Heart right ventricle (tissue), 16 donors: Measurements from ENCODE around the gene DNAJC10. TPM values are rescaled to one million over a fixed set of nuclear protein-coding genes. Genes with fewer than 3 reads are reported as not detected.

Experiments
- ATAC-seq, 8 donors: fragments of 200-7000 bp; cut with Tn5 transposase; one replicate each; pipeline ENCODE4 v1.9.1; 2020; ENCODE audit warnings: mild to moderate bottlenecking in 8 of 8, moderate library complexity in 8 of 8, moderate number of reproducible peaks in 1 of 8
- DNase-seq, 2 donors: peaks; one replicate each; pipeline ENCODE4 v3.0.0-alpha.2; 2020
- H3K27ac ChIP-seq, 10 donors: fragments of 200-600 bp; sonication (generic) in 2 of 10; one replicate each; pipeline versions ENCODE4 v1.5.0 to v1.8.0; 2020 to 2022; ENCODE audit warnings: mild to moderate bottlenecking in 3 of 10
- H3K27me3 ChIP-seq, 7 donors: fragments of 200-600 bp; one replicate each; pipeline ENCODE4 v1.8.0; 2021 to 2022; ENCODE audit warnings: mild to moderate bottlenecking in 2 of 7
- H3K36me3 ChIP-seq, 9 donors: fragments of 200-600 bp; sonication (generic) in 1 of 9; one replicate each; pipeline versions ENCODE4 v1.5.0 to v1.8.0; 2020 to 2022; ENCODE audit warnings: mild to moderate bottlenecking in 2 of 9
- H3K4me1 ChIP-seq, 9 donors: fragments of 200-600 bp; sonication (generic) in 1 of 9; one replicate each; pipeline versions ENCODE4 v1.5.0 to v1.8.0; 2020 to 2022; ENCODE audit warnings: mild to moderate bottlenecking in 4 of 9
- H3K4me3 ChIP-seq, 10 donors: fragments of 200-600 bp; sonication (generic) in 2 of 10; one replicate each; pipeline versions ENCODE4 v1.5.0 to v1.8.0; 2020 to 2022; ENCODE audit warnings: mild to moderate bottlenecking in 7 of 10, moderate library complexity in 2 of 10
- H3K9me3 ChIP-seq, 11 donors: fragments of 200-600 bp in 10 of 11; sonication (generic) in 2 of 11; one replicate each; pipeline versions ENCODE4 v1.5.0 to v1.8.0; 2013 to 2022; ENCODE audit warnings: mild to moderate bottlenecking in 2 of 11, control low read depth in 1 of 11, moderate library complexity in 1 of 11
- WGBS, 2 donors: extraction: QIAGEN DNeasy Blood & Tissue Kit; methylation state at CpG; one replicate each; pipeline ENCODE4 v1.1.7; 2013; ENCODE audit warnings: inconsistent platforms in 1 of 2; 5-methylcytosine and 5-hydroxymethylcytosine counted together
- intact Hi-C, 10 donors: fragments of 100-400 bp; cut with DNase I; formaldehyde crosslinking; loops; one replicate each; pipeline versions ENCODE4 v1.11.1 to v1.14.2; 2022
- polyA plus RNA-seq, 2 donors: library from polyadenylated mRNA; stranded (reverse); fragments of 200-250 nt; gene quantifications; one replicate each; pipeline ENCODE4 v1.2.3, GENCODE V29; 2013
- total RNA-seq, 10 donors: library from RNA; stranded (reverse); fragmentation: NEBNext Ultra II Directional in 3 of 10; extraction: Animal tissue kit (Norgen Biotek cat#: 25700) in 3 of 10; gene quantifications; one replicate each; pipeline versions ENCODE4 v1.2.1 to v1.2.4, GENCODE V29; 2021 to 2023
- TF ChIP-seq, protein P1 (sequence below), 9 donors: fragments of 200-600 bp; sonication (generic) in 2 of 9; IDR thresholded peaks; one replicate each; pipeline versions ENCODE4 v1.5.0 to v1.8.0; 2021 to 2022; ENCODE audit warnings: antibody characterized with exemption in 9 of 9, mild to moderate bottlenecking in 5 of 9, moderate library complexity in 1 of 9
- donor health status: Arrhythmogenic right ventricular cardiomyopathy.
- donor health status: ischemic (EF 13 %, LVEDD 7.1; RV severe dilation, severe dysfunction).
- donor health status: healthy with polysubstance abuse.
- donor health status: DM: no; HTN: yes; CAD: no.
- donor health status: DM: no; HTN: no; CAD: no.
- donor health status: ischemic (EF 25% LVEDD 6.9; RV normal size, moderate dysfunction).
- donor health status: ischemic (EF 25% LVEDD 5.7; RV mildly dilated, moderate dysfunction).
- donor health status: healthy.
- donor health status: DM: yes; HTN: yes; CAD: no.
- donor health status: Ischemic cardiomyopathy.
- donor health status: ischemic (EF 35%, LVEDD 5.7; RV mildly dilated, moderate dysfunction).
- donor health status: nonischemic (EF 11% LVEDD 7.7; RV severe dilation, severe dysfunction).
- donor health status: DM: yes; HTN: yes; CAD: no.
- donor health status: PGD.
- donor health status: ischemic (EF 29% LVEDD 5.4; RV normal size, mild dysfunction).
- donor health status: nonischemic (EF 23%, LVEDD 6.1; RV moderate dilation, normal function).

DNAJC10 gene
- total and polyA plus RNA-seq, 12 donors = 17.3 to 63.7 (median 52.4) TPM

- 95 to 96% methylated on average over 3 of the region's 3 CpGs for WGBS, 2 donors
- no peaks in the 10 kb centered on the region for H3K27me3 ChIP-seq
- no peak overlapping the region for H3K27ac ChIP-seq
- no peak for ATAC-seq
- TF ChIP-seq, protein P1, sequence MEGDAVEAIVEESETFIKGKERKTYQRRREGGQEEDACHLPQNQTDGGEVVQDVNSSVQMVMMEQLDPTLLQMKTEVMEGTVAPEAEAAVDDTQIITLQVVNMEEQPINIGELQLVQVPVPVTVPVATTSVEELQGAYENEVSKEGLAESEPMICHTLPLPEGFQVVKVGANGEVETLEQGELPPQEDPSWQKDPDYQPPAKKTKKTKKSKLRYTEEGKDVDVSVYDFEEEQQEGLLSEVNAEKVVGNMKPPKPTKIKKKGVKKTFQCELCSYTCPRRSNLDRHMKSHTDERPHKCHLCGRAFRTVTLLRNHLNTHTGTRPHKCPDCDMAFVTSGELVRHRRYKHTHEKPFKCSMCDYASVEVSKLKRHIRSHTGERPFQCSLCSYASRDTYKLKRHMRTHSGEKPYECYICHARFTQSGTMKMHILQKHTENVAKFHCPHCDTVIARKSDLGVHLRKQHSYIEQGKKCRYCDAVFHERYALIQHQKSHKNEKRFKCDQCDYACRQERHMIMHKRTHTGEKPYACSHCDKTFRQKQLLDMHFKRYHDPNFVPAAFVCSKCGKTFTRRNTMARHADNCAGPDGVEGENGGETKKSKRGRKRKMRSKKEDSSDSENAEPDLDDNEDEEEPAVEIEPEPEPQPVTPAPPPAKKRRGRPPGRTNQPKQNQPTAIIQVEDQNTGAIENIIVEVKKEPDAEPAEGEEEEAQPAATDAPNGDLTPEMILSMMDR (IDR thresholded peaks at IDR 0.05) = no peak
- no peaks in the 10 kb centered on the region for H3K9me3 ChIP-seq
- intact Hi-C loops = no loop called here
- no peaks in the 10 kb centered on the region for H3K4me1 ChIP-seq
- DNase-seq = no peak
- H3K4me3 ChIP-seq = no peak overlapping the region
- peaks cover 0 to 99% (median 22%) of the 10 kb centered on the region in 9 donors for H3K36me3 ChIP-seq
Measured at GRCh38 chr2:182726473-182726872, 10.4 kb downstream of the DNAJC10 start.

- TF ChIP-seq, protein P1 (IDR thresholded peaks at IDR 0.05) = no peak
- Histone ChIP-seq H3K27me3 (no peaks in the 10 kb centered on the region), H3K36me3 (peaks cover 0 to 99% (median 16%) of the 10 kb centered on the region in 9 donors), H3K4me3 (no peak overlapping the region), H3K27ac (no peak overlapping the region), H3K4me1 (no peaks in the 10 kb centered on the region), H3K9me3 (no peaks in the 10 kb centered on the region)
- no peak for DNase-seq
- intact Hi-C loops = no loop called here
- no peak for ATAC-seq
- WGBS, 2 donors = 97 to 98% methylated on average over 4 of the region's 4 CpGs
Measured at GRCh38 chr2:182728014-182728413, 12.0 kb downstream of the DNAJC10 start.

GRCh38 chr2:182729710-182730339 is 13.8 kb downstream of the DNAJC10 start:
- WGBS, 2 donors = 94 to 97% methylated on average over 2 of the region's 2 CpGs
- H3K9me3 ChIP-seq = no peaks in the 10 kb centered on the region
- no peak overlapping the region for H3K27ac ChIP-seq
- TF ChIP-seq, protein P1 (IDR thresholded peaks at IDR 0.05) = no peak
- intact Hi-C loops = no loop called here
- H3K4me1 ChIP-seq = no peaks in the 10 kb centered on the region
- no peaks in the 10 kb centered on the region for H3K27me3 ChIP-seq
- peaks cover 0 to 91% (median 10%) of the 10 kb centered on the region in 9 donors for H3K36me3 ChIP-seq
- H3K4me3 ChIP-seq = no peak overlapping the region
- DNase-seq = no peak
- no peak for ATAC-seq

DNA sequence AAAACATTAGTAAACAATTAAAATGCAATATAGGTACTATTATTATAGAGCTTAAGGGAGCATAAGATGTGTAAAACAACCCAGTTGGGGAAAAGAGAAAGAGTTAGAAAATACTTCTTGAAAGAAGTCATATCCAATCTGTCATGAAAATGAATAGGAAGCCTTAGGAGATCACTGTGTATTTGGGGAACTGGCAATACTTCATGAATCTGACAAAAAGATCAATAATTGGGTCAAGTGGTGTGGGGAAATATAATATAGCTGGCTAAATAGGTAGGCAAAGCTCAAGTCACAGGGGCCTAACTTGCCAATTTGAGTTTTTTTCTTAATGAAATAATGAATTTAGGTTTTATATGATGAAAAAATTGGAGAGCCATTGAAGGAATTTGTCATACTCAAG is 14.4 kb downstream of the DNAJC10 start:
- no peaks in the 10 kb centered on the region for H3K9me3 ChIP-seq
- ATAC-seq (no peak), DNase-seq (no peak)
- H3K4me3 ChIP-seq = no peak overlapping the region
- intact Hi-C loops = no loop called here
- H3K36me3 ChIP-seq = peaks cover 0 to 91% (median 7%) of the 10 kb centered on the region in 9 donors
- TF ChIP-seq, protein P1 (IDR thresholded peaks at IDR 0.05) = no peak
- no peak overlapping the region for H3K27ac ChIP-seq
- H3K27me3 ChIP-seq = no peaks in the 10 kb centered on the region
- no peaks in the 10 kb centered on the region for H3K4me1 ChIP-seq
